NCI-H1694 treated with DMSO at 0.1 percent for 48 hours (cell line): ENCODE results near the gene OR4F15.

Source experiments
- DNase-seq: peaks from one replicate; lab custom pipeline; 2025; lab: John Stamatoyannopoulos, UW

Gene OR4F15

GRCh38 chr15:101804375-101804774 lies 7.6 kb upstream of the OR4F15 start:
- DNase-seq: no peak

GRCh38 chr15:101804941-101805340 lies 7.1 kb upstream of the OR4F15 start:
- DNase-seq: no peak

- no peak for DNase-seq
Measured at GRCh38 chr15:101805605-101806345, 6.2 kb upstream of the OR4F15 start.

GRCh38 chr15:101807345-101807945 lies 4.6 kb upstream of the OR4F15 start:
- no peak for DNase-seq

DNA sequence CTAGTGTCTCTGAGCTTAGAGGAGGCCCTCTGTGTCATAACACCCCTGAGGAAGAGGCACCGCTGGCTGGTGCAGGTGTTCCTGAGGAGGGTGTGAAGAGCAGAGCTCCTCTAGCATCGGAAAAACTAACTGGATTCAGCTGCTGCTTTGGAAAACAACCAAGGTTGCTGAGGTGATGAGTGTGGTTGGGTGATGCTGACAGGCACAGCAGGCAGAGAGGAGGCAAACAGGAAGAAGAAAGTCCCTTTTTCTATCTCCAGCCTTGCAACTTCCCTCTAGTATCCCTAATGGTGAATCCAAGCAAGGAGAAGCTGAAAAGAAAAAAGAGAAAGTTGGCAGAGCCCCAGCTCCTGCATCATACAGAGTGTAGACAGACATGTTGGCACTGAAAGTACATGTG lies 3.8 kb upstream of the OR4F15 start:
- DNase-seq: no peak

- no peak for DNase-seq
Measured at GRCh38 chr15:101810456-101810855, 1.5 kb upstream of the OR4F15 start.

GRCh38 chr15:101810876-101811275 lies 1.1 kb upstream of the OR4F15 start:
- DNase-seq: no peak

- DNase-seq: no peak
Measured at GRCh38 chr15:101813803-101814534, 2.0 kb downstream of the OR4F15 start.

GRCh38 chr15:101820781-101821180 lies 8.8 kb downstream of the OR4F15 start:
- DNase-seq: no peak

DNA sequence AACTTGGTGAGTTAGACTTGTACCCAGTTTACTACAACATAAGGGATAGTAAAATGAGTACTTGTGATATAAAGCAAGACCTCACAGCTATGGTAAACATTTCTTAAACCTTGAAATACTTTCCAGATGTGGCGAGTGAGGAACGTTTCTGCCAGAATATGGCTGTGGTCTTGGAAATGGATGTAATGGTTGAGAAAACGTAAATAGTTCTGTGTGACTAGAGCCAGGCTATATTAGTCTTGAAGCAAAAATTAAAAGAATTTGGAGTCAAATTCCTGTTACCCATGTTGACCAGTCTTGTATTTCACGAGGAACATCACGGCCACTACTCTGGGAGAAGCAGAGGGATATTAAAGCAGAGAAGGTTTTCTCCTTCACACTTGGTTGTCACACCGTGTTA lies 15.3 kb downstream of the OR4F15 start:
- no peak for DNase-seq

- no peak for DNase-seq
Measured at GRCh38 chr15:101828774-101829173, 16.8 kb downstream of the OR4F15 start.

GRCh38 chr15:101841656-101842055 lies 29.7 kb downstream of the OR4F15 start:
- no peak for DNase-seq

DNA sequence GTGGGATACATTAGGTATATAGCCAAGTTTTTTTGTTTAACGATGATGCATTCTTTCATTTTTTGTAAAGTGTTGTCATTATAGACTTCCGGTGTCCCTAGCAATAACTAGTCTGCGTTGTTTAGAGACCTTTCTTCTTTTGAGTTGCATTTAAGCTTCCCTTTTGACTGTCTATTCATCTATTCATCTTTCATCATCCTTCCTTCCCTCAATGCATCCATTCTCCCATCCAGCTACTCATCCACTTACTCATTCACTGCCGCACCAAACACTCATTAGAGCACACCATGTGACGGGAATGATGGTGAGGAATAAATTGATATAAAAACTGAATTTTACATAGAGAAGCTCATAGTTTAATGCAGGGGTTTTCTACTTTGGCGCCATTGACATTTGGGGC lies 32.9 kb downstream of the OR4F15 start:
- DNase-seq: no peak

- no peak for DNase-seq
Measured at GRCh38 chr15:101852356-101852755, 40.4 kb downstream of the OR4F15 start.
